GM21576 (cell line): ENCODE results near the gene ATG4D.
"Not testable (repeated sequence)": the region's sequence is repeated elsewhere in the genome, so short reads cannot be mapped to it uniquely, and the experiment has no call there.

Source experiments
- ATAC-seq: cut with Tn5 transposase; IDR thresholded peaks from one replicate; pipeline ENCODE4 v1.9.1; 2021; ENCODE audit warnings: mild to moderate bottlenecking, moderate library complexity; ENCODE audit not compliant: unreplicated experiment

Gene ATG4D

DNA sequence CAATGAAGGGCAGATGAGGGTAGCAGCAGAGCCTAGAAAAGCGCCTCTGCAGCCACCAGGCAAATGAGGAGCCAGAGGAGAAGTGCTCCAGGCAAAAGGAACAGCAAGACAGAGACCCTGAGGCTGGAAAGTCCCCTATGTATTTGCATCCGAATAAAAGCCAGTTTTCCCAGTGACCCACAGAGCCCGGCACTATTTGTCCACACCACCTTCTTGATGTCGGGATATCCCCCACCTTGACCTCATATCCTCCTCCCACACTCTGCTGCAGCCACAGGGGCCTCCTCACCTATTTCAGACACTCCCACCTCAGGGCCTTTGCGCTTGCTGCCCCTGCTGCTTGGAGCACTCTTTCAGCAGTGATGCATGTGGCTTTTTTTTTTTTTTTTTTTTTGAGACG is 6.6 kb downstream of the ATG4D start:
- no peak for ATAC-seq

DNA sequence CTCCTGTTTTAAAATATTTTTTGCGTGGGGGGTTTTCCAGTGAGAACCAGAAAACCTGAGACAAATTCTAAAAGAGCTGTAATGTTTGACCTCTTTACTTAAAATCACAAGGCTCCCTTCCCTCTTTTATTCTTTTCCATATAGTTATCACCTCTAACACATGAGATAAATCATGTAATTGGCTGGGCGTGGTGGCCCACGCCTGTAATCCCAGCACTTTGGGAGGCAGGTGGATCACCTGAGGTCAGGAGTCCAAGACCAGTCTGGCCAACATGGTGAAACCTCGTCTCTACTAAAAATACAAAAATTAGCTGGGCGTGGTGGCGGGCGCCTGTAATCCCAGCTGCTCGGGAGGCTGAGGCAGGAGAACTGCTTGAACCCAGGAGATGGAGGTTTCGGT is 7.3 kb downstream of the ATG4D start:
- ATAC-seq, result not testable (repeated sequence)

GRCh38 chr19:10551698-10552301 is 8.1 kb downstream of the ATG4D start:
- no peak for ATAC-seq

DNA sequence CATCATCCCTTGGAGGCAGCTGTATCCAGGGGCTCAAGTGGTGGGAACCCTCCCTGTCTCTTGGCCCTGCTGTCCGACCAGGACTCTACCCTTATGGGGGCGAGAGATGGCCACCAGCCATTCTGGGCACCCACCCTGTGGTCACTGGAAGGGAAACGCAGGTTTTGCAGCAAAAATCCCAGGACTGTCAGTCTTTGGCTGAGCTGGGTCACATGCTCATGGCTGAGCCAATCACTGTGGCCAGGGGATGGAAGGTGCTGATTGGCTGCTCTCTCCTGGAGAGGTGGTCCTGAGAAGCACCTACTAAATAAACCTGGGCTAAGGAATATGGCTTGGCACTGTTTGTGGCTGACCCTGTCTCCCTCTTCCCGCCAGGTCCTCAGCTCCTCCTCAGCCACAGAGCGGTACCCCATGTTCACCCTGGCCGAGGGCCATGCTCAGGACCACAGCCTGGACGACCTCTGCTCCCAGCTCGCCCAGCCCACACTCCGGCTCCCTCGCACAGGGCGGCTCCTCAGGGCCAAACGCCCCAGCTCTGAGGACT is 8.9 kb downstream of the ATG4D start:
- ATAC-seq, result no peak

DNA sequence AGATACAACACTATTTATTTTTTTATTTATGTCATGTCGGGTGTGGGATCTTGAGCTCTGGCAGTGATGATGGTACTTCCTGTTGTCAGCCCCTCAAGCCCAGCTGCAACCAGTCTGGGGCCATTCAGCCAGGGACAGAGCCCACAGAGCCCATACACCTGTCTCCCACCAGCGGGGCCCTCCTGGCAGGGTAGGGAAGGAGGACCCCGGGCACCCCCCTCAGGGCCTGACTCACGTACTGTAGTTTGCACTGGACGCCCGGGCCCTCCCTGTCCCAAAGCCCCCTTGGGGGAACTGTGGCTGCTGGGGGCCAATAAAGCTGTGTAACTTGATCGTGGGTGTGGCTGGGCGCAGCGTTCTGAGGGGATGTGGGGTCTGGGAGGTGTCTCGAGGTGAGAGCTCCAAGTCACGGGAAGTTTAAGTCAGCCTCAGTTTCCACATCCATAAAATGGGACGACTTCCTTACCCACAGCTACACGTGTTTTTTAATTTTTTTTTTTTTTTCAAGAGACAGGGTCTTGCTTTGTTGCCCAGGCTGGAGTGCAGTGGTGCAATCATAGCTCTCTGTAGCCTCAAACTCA is 9.5 kb downstream of the ATG4D start:
- ATAC-seq, result no peak

GRCh38 chr19:10553943-10554381 is 10.3 kb downstream of the ATG4D start:
- ATAC-seq, result peak; percentile 44

DNA sequence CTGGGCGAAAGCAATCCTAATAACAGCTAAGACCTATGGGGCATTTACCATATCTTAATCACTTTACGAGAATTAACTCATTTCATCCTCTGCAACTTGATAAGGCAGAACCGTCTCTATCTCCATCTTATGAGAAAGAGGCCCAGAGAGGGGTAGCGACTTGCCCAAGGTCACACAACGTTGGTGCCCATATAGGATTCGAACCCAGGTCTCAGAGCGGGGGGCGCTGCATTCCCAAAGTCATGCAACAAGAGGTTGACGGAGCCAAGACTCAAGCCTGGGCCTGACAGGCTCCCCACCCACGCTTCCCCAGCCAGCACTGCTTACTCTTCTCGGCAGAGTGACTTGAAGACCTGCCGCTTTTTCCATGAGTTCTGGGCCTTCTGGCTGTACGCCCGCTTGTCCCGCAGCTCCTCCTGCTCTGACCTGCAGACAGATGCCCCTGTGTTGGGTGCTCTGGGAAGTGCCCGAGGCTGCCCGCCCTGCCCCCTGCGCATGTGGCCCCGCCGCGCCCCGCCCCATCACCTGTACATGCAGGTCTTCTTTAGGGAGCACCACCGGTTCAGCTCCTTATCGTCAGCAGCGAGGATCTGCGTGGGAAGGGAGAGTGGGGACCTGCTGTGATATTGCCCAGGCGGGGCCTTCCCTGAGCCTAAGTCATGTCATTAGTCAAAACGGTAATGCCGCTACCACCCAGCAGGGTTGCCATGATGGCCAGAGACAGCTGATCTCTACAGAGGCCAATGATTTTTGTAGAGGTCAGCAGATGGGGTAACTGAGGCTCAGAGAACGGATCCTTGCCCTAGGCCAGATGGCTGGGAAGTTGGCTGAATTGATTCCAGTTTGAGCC is 11.3 kb downstream of the ATG4D start:
- ATAC-seq, result no peak

- no peak for ATAC-seq
These were observed 11.9 kb downstream of the ATG4D start for GRCh38 chr19:10555610-10555973.

- no peak for ATAC-seq
These were observed 14.0 kb downstream of the ATG4D start for GRCh38 chr19:10557603-10558197.

- ATAC-seq, result no peak
These were observed 16.4 kb downstream of the ATG4D start for GRCh38 chr19:10560154-10560553.

GRCh38 chr19:10562609-10563008 is 18.9 kb downstream of the ATG4D start:
- no peak for ATAC-seq

GRCh38 chr19:10565028-10565566 is 21.4 kb downstream of the ATG4D start:
- ATAC-seq, result no peak

DNA sequence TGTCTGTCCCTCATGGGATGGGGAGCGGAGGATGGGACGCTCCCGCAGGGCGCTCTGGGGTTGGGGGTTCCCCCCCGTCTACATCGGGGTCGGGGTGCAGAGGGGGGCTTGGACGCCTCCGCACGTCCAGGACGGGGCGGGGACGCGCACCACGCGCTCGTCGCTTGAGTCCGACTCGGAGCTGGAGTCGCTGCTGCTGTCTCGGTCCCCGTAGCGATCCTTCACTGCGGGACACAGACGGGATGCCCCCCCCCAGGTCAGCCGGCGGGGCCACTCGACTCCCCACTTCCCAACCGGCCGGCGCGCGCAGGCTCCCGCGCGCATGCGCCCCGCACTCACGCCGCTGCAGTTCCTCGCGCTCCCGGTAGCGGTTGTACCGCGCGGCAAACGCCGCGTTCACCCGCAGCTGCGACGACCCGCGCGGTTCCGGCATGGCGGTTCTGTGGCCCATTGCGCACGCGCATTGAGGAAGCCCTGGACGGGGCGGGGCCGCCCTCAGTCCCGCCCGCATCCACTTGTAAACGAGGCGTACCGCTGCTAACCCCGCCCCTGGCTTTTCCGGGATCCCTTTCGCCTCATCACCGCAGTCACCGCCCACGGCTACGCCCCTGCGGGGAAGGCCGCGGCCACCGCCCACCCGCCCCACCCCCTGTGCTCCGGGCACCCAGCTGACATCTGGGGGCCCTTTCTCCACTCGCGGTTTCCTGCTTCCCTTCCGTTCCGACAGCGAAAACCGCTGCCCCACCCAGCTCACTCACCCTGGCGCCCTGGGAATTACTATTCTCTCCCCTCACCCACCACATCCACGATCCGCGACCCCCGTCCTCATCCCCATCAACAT is 22.1 kb downstream of the ATG4D start, which contains the start of gene KRI1:
Gene KRI1 (minus strand): TSS at position 444 of the 841 bp plus-strand sequence. CDS start 11 bp downstream, at position 433.
- peak; percentile 45 for ATAC-seq

DNA sequence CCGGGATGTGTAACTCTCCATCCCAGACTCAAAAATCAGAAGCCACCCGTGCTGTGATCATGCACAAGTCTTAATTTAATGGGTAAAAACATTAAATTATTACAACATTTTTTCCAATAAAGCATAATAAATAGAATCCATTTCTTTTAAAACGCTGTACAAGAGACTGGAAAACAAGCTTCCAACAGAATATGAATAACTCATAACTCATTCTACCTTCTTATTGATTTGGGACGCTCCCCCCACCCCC is 22.6 kb downstream of the ATG4D start:
- ATAC-seq, result no peak

GRCh38 chr19:10566658-10567410 is 23.1 kb downstream of the ATG4D start:
- no peak for ATAC-seq

- ATAC-seq, result no peak
These were observed 24.0 kb downstream of the ATG4D start for GRCh38 chr19:10567656-10568055.

DNA sequence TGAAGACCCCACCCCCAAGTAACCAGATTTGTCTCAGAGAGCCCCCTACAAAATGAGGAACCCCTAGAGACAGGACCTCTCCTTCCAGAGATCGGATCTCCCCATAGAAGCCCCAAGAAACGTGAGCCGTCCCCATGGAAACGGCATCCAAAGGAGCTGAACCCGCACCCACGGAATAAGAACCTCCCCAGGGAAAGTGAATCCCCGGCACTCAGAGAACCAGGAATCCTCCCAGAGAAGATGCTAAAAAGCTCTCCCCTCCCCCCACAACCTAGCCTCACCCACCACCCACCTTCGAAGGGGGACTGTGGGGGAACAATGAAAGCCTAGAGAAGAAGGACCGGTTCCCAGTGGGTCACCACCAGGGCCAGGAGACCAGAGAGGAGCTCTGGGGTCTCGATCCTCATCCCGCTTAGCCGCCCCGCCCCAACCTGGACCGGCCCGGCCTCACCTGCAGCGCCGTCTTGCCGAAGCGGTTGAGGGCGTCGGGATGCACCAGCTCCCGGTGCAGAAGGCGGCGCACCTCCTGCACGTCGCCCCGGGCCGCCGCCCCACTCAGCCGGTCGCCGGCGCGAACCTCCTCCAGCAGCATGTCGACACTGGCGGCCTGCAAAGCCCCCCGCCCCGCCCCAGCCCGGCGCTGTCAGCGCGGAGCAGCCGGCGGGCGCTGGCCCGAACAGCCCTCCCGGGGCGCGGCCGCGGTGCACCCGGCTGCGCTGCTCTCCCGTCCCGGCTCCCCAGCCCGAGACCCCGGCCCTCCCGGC is 24.5 kb downstream of the ATG4D start:
- ATAC-seq, result peak; percentile 4

- peak; percentile 54 for ATAC-seq
These were observed 25.3 kb downstream of the ATG4D start, which contains the start of gene CDKN2D for GRCh38 chr19:10568826-10569651. Gene CDKN2D (minus strand): TSS chr19:10568979. CDS start chr19:10568653, 326 bp downstream.
